H9 (cell line): ENCODE results near the gene COA5. TPM values are rescaled to one million over a fixed set of nuclear protein-coding genes. Genes with fewer than 3 reads are reported as not detected.

Source experiments
- DNase-seq: peaks from one replicate; pipeline ENCODE4 v3.0.0-alpha.2; 2017
- H2AFZ ChIP-seq: one replicate; pipeline ENCODE4 v1.6.1; 2013; ENCODE audit warnings: mild to moderate bottlenecking, low read length, control low read depth, moderate library complexity
- H2AK5ac ChIP-seq: 2 replicates; pipeline ENCODE4 v1.6.1; 2013; ENCODE audit warnings: low read length, control low read depth, mixed read lengths; ENCODE audit not compliant: insufficient read length
- H2BK120ac ChIP-seq: one replicate; pipeline ENCODE4 v1.6.1; 2013; ENCODE audit warnings: low read depth, mild to moderate bottlenecking, low read length, control low read depth, inconsistent platforms; ENCODE audit not compliant: poor library complexity, severe bottlenecking
- H2BK12ac ChIP-seq: 2 replicates; pipeline ENCODE4 v1.6.1; 2013; ENCODE audit warnings: low read length, control low read depth, mixed read lengths, low read depth; ENCODE audit not compliant: insufficient read length
- H2BK15ac ChIP-seq: 2 replicates; pipeline ENCODE4 v1.6.1; 2013; ENCODE audit warnings: low read depth, low read length, control low read depth
- H2BK20ac ChIP-seq: one replicate; pipeline ENCODE4 v1.6.1; 2013; ENCODE audit warnings: low read depth, mild to moderate bottlenecking, low read length, control low read depth, inconsistent platforms; ENCODE audit not compliant: poor library complexity, severe bottlenecking
- H2BK5ac ChIP-seq: 2 replicates; pipeline ENCODE4 v1.6.1; 2013; ENCODE audit warnings: low read length, control low read depth, mixed read lengths; ENCODE audit not compliant: insufficient read length
- H3K14ac ChIP-seq: 2 replicates; pipeline ENCODE4 v1.6.1; 2013; ENCODE audit warnings: low read length, control low read depth; ENCODE audit not compliant: insufficient read depth
- H3K18ac ChIP-seq: 2 replicates; pipeline ENCODE4 v1.6.1; 2013; ENCODE audit warnings: low read depth, mild to moderate bottlenecking, mixed read lengths, low read length, control low read depth; ENCODE audit not compliant: insufficient read length
- H3K23ac ChIP-seq: 2 replicates; pipeline ENCODE4 v1.6.1; 2013; ENCODE audit warnings: low read length, control low read depth, mixed read lengths, low read depth; ENCODE audit not compliant: insufficient read length
- H3K23me2 ChIP-seq: 2 replicates; pipeline ENCODE4 v1.6.1; 2013; ENCODE audit warnings: low read depth, mild to moderate bottlenecking, mixed read lengths, low read length, control low read depth; ENCODE audit not compliant: insufficient read length, poor library complexity, severe bottlenecking
- H3K27ac ChIP-seq: 2 replicates; pipeline ENCODE4 v1.5.1; 2013; ENCODE audit warnings: low read length, control low read depth, mixed read lengths, low read depth; ENCODE audit not compliant: insufficient read length
- H3K27me3 ChIP-seq: 2 replicates; pipeline ENCODE4 v1.6.1; 2013; ENCODE audit warnings: low read length, control low read depth, inconsistent platforms; ENCODE audit not compliant: insufficient read depth
- H3K4ac ChIP-seq: 2 replicates; pipeline ENCODE4 v1.6.1; 2013; ENCODE audit warnings: low read depth, mild to moderate bottlenecking, control low read depth, inconsistent platforms, low read length, moderate library complexity
- H3K4me1 ChIP-seq: 2 replicates; pipeline ENCODE4 v1.6.1; 2013; ENCODE audit warnings: low read length, control low read depth, inconsistent platforms; ENCODE audit not compliant: insufficient read depth
- H3K4me2 ChIP-seq: 2 replicates; pipeline ENCODE4 v1.6.1; 2013; ENCODE audit warnings: low read length, control low read depth, mixed read lengths; ENCODE audit not compliant: insufficient read length, insufficient read depth
- H3K56ac ChIP-seq: 2 replicates; pipeline ENCODE4 v1.6.1; 2013; ENCODE audit warnings: low read depth, mild to moderate bottlenecking, mixed read lengths, low read length, control low read depth; ENCODE audit not compliant: insufficient read length
- H3K79me1 ChIP-seq: 2 replicates; pipeline ENCODE4 v1.6.1; 2013; ENCODE audit warnings: low read depth, mild to moderate bottlenecking, moderate library complexity, low read length, control low read depth, inconsistent platforms; ENCODE audit not compliant: insufficient read depth, poor library complexity, severe bottlenecking
- H3K79me2 ChIP-seq: 2 replicates; pipeline ENCODE4 v1.6.1; 2013; ENCODE audit warnings: low read length, control low read depth, inconsistent platforms; ENCODE audit not compliant: insufficient read depth
- H3K9ac ChIP-seq: 2 replicates; pipeline ENCODE4 v1.6.1; 2013; ENCODE audit warnings: low read length, control low read depth, mixed read lengths; ENCODE audit not compliant: insufficient read length; ENCODE audit errors: extremely low read depth
- H3K9me3 ChIP-seq: one replicate; pipeline ENCODE4 v1.6.1; 2013; ENCODE audit warnings: low read depth, low read length, inconsistent platforms; ENCODE audit not compliant: control insufficient read depth
- H3T11ph ChIP-seq: one replicate; pipeline ENCODE4 v1.6.1; 2013; ENCODE audit warnings: mild to moderate bottlenecking, low read length, control low read depth, inconsistent platforms
- H4K20me1 ChIP-seq: one replicate; pipeline ENCODE4 v1.6.1; 2013; ENCODE audit not compliant: control insufficient read depth, insufficient read length, insufficient read depth
- H4K5ac ChIP-seq: 2 replicates; pipeline ENCODE4 v1.6.1; 2013; ENCODE audit warnings: low read depth, mild to moderate bottlenecking, mixed read lengths, low read length, control low read depth; ENCODE audit not compliant: insufficient read length
- H4K8ac ChIP-seq: replicated peaks from 2 replicates; pipeline ENCODE4 v1.6.1; 2013; ENCODE audit warnings: low read length, control low read depth, mixed read lengths, low read depth; ENCODE audit not compliant: insufficient read length
- H4K91ac ChIP-seq: 2 replicates; pipeline ENCODE4 v1.6.1; 2013; ENCODE audit warnings: low read depth, mild to moderate bottlenecking, moderate library complexity, mixed read lengths, low read length, control low read depth; ENCODE audit not compliant: insufficient read length
- H3K27ac Mint-ChIP-seq, 3 experiments: 2 replicates in 2 of 3; 3 replicates in 1 of 3; pipeline ENCODE4 v1.8.0; 2020 to 2021; ENCODE audit warnings: mixed read lengths in 3 of 3, mild to moderate bottlenecking in 1 of 3, moderate library complexity in 1 of 3
- H3K27me3 Mint-ChIP-seq: 2 replicates; pipeline ENCODE4 v1.8.0; 2021; ENCODE audit warnings: low read depth, mild to moderate bottlenecking, moderate library complexity, mixed read lengths
- H3K36me3 Mint-ChIP-seq, 3 experiments: 2 replicates in 2 of 3; 3 replicates in 1 of 3; pipeline ENCODE4 v1.8.0; 2020 to 2021; ENCODE audit warnings: low read depth in 3 of 3, mixed read lengths in 3 of 3; ENCODE audit not compliant: insufficient read depth in 1 of 3
- H3K4me1 Mint-ChIP-seq, 2 experiments: 2 replicates each; pipeline ENCODE4 v1.8.0; 2020; ENCODE audit warnings: mixed read lengths in 2 of 2
- H3K4me3 Mint-ChIP-seq, 2 experiments: 2 replicates in 1 of 2; 3 replicates in 1 of 2; pipeline ENCODE4 v1.8.0; 2020 to 2021; ENCODE audit warnings: mild to moderate bottlenecking in 2 of 2, mixed read lengths in 2 of 2, moderate library complexity in 1 of 2
- H3K9me3 Mint-ChIP-seq, 2 experiments: 2 replicates in 1 of 2; 3 replicates in 1 of 2; pipeline ENCODE4 v1.8.0; 2020; ENCODE audit warnings: mild to moderate bottlenecking in 2 of 2, mixed read lengths in 2 of 2, moderate library complexity in 1 of 2
- WGBS: extraction: QIAGEN DNeasy Blood & Tissue Kit; methylation state at CpG from one replicate; pipeline ENCODE4 v1.1.7; 2013; ENCODE audit warnings: missing lambda C conversion rate, low lambda C conversion rate, mixed read lengths; ENCODE audit not compliant: insufficient read length; ENCODE audit errors: extremely low coverage; 5-methylcytosine and 5-hydroxymethylcytosine counted together
- total RNA-seq: library from RNA; stranded (reverse); gene quantifications from 2 replicates; pipeline ENCODE4 v1.2.1, GENCODE V29; 2021
- TF ChIP-seq, protein P1 (sequence below): fragments of 200-600 bp; sonication (generic); conservative IDR thresholded peaks from 3 replicates; pipeline ENCODE4 v1.8.0; 2021; ENCODE audit warnings: antibody characterized with exemption, mild to moderate bottlenecking

The COA5 gene
- total RNA-seq, 1 experiment from 2014 or later: 23.6 TPM

DNA sequence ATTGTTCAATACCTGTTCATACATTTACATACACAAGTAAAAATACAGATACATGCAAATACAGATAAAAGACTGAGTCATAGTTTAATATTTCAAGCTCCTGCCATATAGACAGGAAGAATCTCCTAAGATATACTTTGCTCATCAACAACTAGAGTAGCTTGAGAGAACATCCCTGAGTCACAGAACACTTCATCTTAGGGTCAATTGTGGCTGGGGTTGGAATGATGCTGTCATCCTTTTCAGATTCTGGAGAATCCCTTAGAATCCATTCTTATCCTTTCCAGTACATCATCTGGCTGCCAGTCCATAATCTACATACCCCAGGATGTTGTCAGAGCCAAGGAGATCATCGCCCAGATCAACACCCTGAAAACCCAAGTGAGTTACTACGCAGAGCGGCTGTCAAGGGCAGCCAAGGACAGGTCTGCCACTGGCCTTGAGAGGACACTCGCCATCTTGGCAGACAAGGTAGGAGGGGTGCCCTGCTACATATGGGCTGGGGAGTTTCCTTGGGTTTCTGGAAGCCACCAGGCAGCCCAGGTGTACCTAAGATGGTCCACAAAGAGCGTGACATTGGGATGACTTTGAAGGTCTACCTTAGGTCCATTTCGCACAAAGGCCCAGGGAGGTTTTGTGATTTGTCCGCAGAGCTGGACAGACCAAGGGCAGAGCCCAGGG, 55.7 kb downstream of the COA5 start:
- Histone ChIP-seq H2BK12ac (no peak overlapping the region), H3K4me2 (no peak overlapping the region), H2AFZ (no peak overlapping the region), H3K23ac (no peak overlapping the region), H2BK20ac (no peak overlapping the region), H3K4me1 (no peaks in the 10 kb centered on the region), H2BK15ac (no peak overlapping the region), H3K56ac (no peak overlapping the region), H3T11ph (no peak overlapping the region), H3K9me3 (no peaks in the 10 kb centered on the region), H4K20me1 (no peaks in the 10 kb centered on the region), H3K9ac (no peak overlapping the region), H3K4ac (no peak overlapping the region), H3K23me2 (no peaks in the 10 kb centered on the region), H3K18ac (no peak overlapping the region), H2AK5ac (no peak overlapping the region), H3K27me3 (no peaks in the 10 kb centered on the region), H3K79me2 (no peaks in the 10 kb centered on the region), H3K14ac (no peak overlapping the region), H4K5ac (no peak overlapping the region), H3K79me1 (no peaks in the 10 kb centered on the region), H2BK120ac (no peak overlapping the region), H4K91ac (no peak overlapping the region), H4K8ac (no peak overlapping the region), H2BK5ac (no peak overlapping the region), H3K27ac (no peak overlapping the region)
- no peak for DNase-seq
- H3K36me3 Mint-ChIP-seq: peaks cover 20 to 75% (median 39%) of the 10 kb centered on the region in 3 experiments
- H3K27me3 Mint-ChIP-seq: no peaks in the 10 kb centered on the region
- no CpG with 5 or more reads among the region's 7 CpGs for WGBS
- TF ChIP-seq, protein P1, sequence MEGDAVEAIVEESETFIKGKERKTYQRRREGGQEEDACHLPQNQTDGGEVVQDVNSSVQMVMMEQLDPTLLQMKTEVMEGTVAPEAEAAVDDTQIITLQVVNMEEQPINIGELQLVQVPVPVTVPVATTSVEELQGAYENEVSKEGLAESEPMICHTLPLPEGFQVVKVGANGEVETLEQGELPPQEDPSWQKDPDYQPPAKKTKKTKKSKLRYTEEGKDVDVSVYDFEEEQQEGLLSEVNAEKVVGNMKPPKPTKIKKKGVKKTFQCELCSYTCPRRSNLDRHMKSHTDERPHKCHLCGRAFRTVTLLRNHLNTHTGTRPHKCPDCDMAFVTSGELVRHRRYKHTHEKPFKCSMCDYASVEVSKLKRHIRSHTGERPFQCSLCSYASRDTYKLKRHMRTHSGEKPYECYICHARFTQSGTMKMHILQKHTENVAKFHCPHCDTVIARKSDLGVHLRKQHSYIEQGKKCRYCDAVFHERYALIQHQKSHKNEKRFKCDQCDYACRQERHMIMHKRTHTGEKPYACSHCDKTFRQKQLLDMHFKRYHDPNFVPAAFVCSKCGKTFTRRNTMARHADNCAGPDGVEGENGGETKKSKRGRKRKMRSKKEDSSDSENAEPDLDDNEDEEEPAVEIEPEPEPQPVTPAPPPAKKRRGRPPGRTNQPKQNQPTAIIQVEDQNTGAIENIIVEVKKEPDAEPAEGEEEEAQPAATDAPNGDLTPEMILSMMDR: no peak
- H3K9me3 Mint-ChIP-seq: no peaks in the 10 kb centered on the region
- H3K4me3 Mint-ChIP-seq: no peak overlapping the region
- no peaks in the 10 kb centered on the region for H3K4me1 Mint-ChIP-seq
- no peak overlapping the region for H3K27ac Mint-ChIP-seq
